Hippocampal formation (tissue), 2 donors: ENCODE data around the gene SFXN5.
"Not testable (repeated sequence)": the region's sequence is repeated elsewhere in the genome, so short reads cannot be mapped to it uniquely, and the experiment has no call there.

Experiments used
- DNase-seq, 2 donors: peaks; one replicate each; lab custom pipeline; 2025; lab: John Stamatoyannopoulos, UW

SFXN5 gene

GRCh38 chr2:73101626-73102256 is 30.2 kb upstream of the SFXN5 start:
- no peak for DNase-seq

- no peak for DNase-seq
These were observed 29.4 kb upstream of the SFXN5 start for GRCh38 chr2:73100956-73101355.

GRCh38 chr2:73099486-73099885 is 28.0 kb upstream of the SFXN5 start:
- no peak for DNase-seq

- no peak for DNase-seq
These were observed 24.4 kb upstream of the SFXN5 start for GRCh38 chr2:73095910-73096309.

GRCh38 chr2:73093601-73094218 is 22.2 kb upstream of the SFXN5 start:
- DNase-seq: not testable (repeated sequence)

GRCh38 chr2:73092146-73092783 is 20.8 kb upstream of the SFXN5 start:
- DNase-seq: no peak

- no peak for DNase-seq
These were observed 20.2 kb upstream of the SFXN5 start for GRCh38 chr2:73091696-73092095.

- DNase-seq: no peak
These were observed 19.7 kb upstream of the SFXN5 start for GRCh38 chr2:73091164-73091563.

- DNase-seq: no peak
These were observed 17.9 kb upstream of the SFXN5 start for GRCh38 chr2:73089270-73090030.

GRCh38 chr2:73088703-73089102 is 17.2 kb upstream of the SFXN5 start:
- no peak for DNase-seq

GRCh38 chr2:73088211-73088610 is 16.7 kb upstream of the SFXN5 start:
- no peak for DNase-seq

- no peak for DNase-seq
These were observed 15.8 kb upstream of the SFXN5 start for GRCh38 chr2:73087311-73087710.

GRCh38 chr2:73085691-73086090 is 14.2 kb upstream of the SFXN5 start:
- peak; percentile 33 to 67 for DNase-seq

- no peak for DNase-seq
These were observed 13.5 kb upstream of the SFXN5 start for GRCh38 chr2:73084971-73085370.

GRCh38 chr2:73083886-73084800 is 12.6 kb upstream of the SFXN5 start:
- DNase-seq: no peak

- no peak for DNase-seq
These were observed 11.3 kb upstream of the SFXN5 start for GRCh38 chr2:73082523-73083410.

- no peak for DNase-seq
These were observed 9.7 kb upstream of the SFXN5 start for GRCh38 chr2:73081181-73081671.

- no peak for DNase-seq
These were observed 9.0 kb upstream of the SFXN5 start for GRCh38 chr2:73080321-73081131.

- DNase-seq: no peak
These were observed 8.1 kb upstream of the SFXN5 start for GRCh38 chr2:73079636-73080035.
